ENCODE data around the gene RANBP17. TPM values are rescaled to one million over a fixed set of nuclear protein-coding genes. Genes with fewer than 3 reads are reported as not detected.
"Not testable (repeated sequence)": the region's sequence is repeated elsewhere in the genome, so short reads cannot be mapped to it uniquely, and the experiment has no call there.

Gene RANBP17
- total RNA-seq, 2 experiments from 2014 or later, result not detected

DNA sequence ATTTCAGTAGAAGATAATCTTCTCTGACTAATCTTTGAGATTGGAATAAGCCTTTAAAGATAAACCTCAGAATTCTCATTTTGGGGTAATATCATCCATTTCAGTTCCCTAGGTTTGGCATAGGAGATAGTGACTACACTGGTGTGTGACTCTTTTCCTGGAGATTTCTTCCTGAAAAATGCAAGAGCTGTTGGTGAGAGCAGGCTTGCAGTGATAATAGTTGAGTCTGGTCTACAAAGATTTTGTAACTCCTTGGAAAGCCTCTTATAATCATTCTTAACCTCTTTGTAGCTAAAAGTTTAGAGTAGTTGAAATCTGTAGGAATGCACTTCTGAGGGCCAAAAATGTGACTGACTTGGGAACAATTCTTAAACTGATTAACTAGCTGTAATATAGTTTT, 23.4 kb downstream of the RANBP17 start:
- H3K36me3 Mint-ChIP-seq, result no peaks in the 10 kb centered on the region
- no peak overlapping the region for H3K4me3 Mint-ChIP-seq
- H3K27ac Mint-ChIP-seq, result no peak overlapping the region
- H3K4me1 Mint-ChIP-seq, result no peaks in the 10 kb centered on the region
- no peaks in the 10 kb centered on the region for H3K27me3 Mint-ChIP-seq
- DNase-seq, result no peak
- CTCF ChIA-PET, result no interaction called here
- no peak for ATAC-seq
- H3K9me3 Mint-ChIP-seq (ENCODE audit: low read depth), result no peaks in the 10 kb centered on the region

GRCh38 chr5:170885809-170886208, 24.0 kb downstream of the RANBP17 start:
- H3K9me3 Mint-ChIP-seq (ENCODE audit: low read depth), result no peaks in the 10 kb centered on the region
- H3K36me3 Mint-ChIP-seq, result no peaks in the 10 kb centered on the region
- H3K27ac Mint-ChIP-seq, result no peak overlapping the region
- CTCF ChIA-PET, result no interaction called here
- no peaks in the 10 kb centered on the region for H3K4me1 Mint-ChIP-seq
- no peak overlapping the region for H3K4me3 Mint-ChIP-seq
- ATAC-seq (no peak), DNase-seq (no peak)
- H3K27me3 Mint-ChIP-seq, result no peaks in the 10 kb centered on the region

DNA sequence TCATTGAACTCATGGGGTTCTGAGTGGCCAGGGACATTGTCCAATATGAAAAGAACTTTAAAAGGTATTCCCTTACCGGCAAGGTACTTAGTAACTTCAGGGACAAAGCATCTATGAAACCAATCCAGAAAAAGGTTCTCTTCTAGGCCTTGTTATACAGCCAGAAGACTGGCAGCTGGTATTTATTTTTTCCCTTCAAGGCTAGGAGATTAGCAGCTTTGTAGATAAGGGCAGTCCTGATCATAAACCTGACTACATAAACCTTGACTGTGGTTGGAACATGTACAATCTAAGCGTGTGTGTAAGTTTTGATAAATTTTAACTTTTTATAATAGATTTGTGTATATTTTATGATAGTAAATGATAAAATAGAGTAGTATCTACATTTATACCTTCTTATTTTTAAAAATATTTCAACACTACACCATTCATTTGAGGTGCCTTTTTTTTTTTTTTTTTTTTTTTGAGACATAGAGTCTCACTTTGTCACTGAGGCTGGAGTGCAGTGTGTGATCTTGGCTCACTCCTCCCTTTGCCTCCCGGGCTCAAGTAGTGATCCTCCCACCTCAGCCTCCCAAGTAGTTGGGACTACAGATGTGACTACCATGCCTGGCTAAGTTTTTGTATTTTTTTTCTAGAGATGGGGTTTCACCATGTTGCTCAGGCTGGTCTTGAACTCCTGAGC, 24.5 kb downstream of the RANBP17 start:
- H3K27me3 Mint-ChIP-seq, result no peaks in the 10 kb centered on the region
- ATAC-seq (no peak), DNase-seq (no peak)
- H3K4me1 Mint-ChIP-seq, result no peaks in the 10 kb centered on the region
- CTCF ChIA-PET, result no interaction called here
- H3K27ac Mint-ChIP-seq, result no peak overlapping the region
- no peak overlapping the region for H3K4me3 Mint-ChIP-seq
- no peaks in the 10 kb centered on the region for H3K9me3 Mint-ChIP-seq (ENCODE audit: low read depth)
- H3K36me3 Mint-ChIP-seq, result no peaks in the 10 kb centered on the region

- H3K27ac Mint-ChIP-seq, result no peak overlapping the region
- H3K36me3 Mint-ChIP-seq, result no peaks in the 10 kb centered on the region
- no peak overlapping the region for H3K4me3 Mint-ChIP-seq
- H3K27me3 Mint-ChIP-seq, result no peaks in the 10 kb centered on the region
- DNase-seq, result no peak
- no peaks in the 10 kb centered on the region for H3K9me3 Mint-ChIP-seq (ENCODE audit: low read depth)
- CTCF ChIA-PET, result no interaction called here
- H3K4me1 Mint-ChIP-seq, result no peaks in the 10 kb centered on the region
- no peak for ATAC-seq
Measured at GRCh38 chr5:170892196-170892595, 30.4 kb downstream of the RANBP17 start.

DNA sequence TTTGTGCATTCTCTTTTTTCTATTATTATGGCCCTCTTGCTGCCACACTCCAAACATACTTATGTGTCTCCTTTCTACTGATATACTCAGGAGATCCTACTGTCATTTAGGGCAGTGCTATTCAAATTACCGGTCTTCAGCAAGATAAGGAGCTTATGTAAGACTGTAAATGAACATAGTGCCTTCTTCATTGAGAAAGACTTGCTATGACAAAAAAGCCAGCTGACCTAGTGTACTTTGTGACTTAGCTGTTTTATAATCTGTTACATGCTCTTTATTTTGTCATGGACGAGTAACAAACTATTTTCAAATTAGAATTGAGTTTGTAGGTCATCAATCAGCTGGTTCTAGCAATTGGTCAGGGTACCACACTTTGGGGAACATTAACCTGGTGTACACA, 32.8 kb downstream of the RANBP17 start:
- DNase-seq, result no peak
- CTCF ChIA-PET, result no interaction called here
- Mint-ChIP-seq H3K9me3 (ENCODE audit: low read depth) (no peaks in the 10 kb centered on the region), H3K4me3 (no peak overlapping the region), H3K27me3 (no peaks in the 10 kb centered on the region), H3K36me3 (no peaks in the 10 kb centered on the region), H3K4me1 (no peaks in the 10 kb centered on the region), H3K27ac (no peak overlapping the region)
- ATAC-seq, result no peak

DNA sequence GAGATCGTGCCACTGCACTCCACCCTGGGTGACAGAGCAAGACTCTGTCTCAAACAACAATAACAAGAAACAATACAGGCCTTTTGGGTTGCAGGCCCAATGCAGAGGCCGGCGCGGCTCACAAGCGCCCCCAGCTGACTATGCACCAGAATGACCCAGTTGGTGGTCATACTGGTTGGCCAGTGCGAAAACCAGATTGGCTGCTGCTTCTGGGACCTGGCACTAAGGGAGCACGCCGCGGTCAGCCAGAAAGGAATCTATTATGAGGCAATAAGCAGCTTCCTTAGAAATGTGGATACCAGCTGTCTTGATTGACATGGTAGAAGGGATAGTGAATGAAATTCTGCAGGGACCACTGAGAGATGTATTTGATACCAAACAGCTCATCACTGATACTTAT, 35.0 kb downstream of the RANBP17 start:
- no peaks in the 10 kb centered on the region for H3K9me3 Mint-ChIP-seq (ENCODE audit: low read depth)
- no peaks in the 10 kb centered on the region for H3K36me3 Mint-ChIP-seq
- no peaks in the 10 kb centered on the region for H3K4me1 Mint-ChIP-seq
- CTCF ChIA-PET, result no interaction called here
- H3K27ac Mint-ChIP-seq, result no peak overlapping the region
- ATAC-seq (no peak), DNase-seq (no peak)
- no peaks in the 10 kb centered on the region for H3K27me3 Mint-ChIP-seq
- no peak overlapping the region for H3K4me3 Mint-ChIP-seq

- Mint-ChIP-seq H3K27me3 (no peaks in the 10 kb centered on the region), H3K27ac (no peak overlapping the region), H3K9me3 (ENCODE audit: low read depth) (no peaks in the 10 kb centered on the region), H3K36me3 (no peaks in the 10 kb centered on the region), H3K4me1 (no peaks in the 10 kb centered on the region), H3K4me3 (no peak overlapping the region)
- no peak for ATAC-seq
- CTCF ChIA-PET, result no interaction called here
- no peak for DNase-seq
Measured at GRCh38 chr5:170903075-170903474, 41.3 kb downstream of the RANBP17 start.

DNA sequence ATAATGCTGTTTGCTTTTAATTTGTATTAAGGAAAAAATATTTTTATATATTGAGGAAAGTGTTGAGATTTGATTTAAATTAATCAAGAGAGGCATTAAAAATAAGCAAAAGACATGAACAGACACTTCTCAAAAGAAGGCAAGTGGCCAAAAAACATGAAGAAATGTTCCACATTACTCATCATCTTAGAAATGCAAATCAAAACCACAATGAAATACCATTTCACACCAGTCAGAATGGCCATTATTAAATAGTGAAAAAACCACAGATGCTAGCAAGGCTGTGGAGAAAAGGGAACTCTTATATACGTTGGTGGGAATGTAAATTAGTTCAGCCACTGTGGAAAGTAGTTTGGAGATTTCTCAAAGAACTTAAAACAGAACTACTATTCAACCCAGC, 45.9 kb downstream of the RANBP17 start:
- no peaks in the 10 kb centered on the region for H3K9me3 Mint-ChIP-seq (ENCODE audit: low read depth)
- H3K27me3 Mint-ChIP-seq, result no peaks in the 10 kb centered on the region
- DNase-seq (no peak), ATAC-seq (no peak)
- CTCF ChIA-PET, result no interaction called here
- no peak overlapping the region for H3K27ac Mint-ChIP-seq
- no peak overlapping the region for H3K4me3 Mint-ChIP-seq
- no peaks in the 10 kb centered on the region for H3K4me1 Mint-ChIP-seq
- H3K36me3 Mint-ChIP-seq, result no peaks in the 10 kb centered on the region

GRCh38 chr5:170913573-170913972, 51.8 kb downstream of the RANBP17 start:
- DNase-seq, result no peak
- no peaks in the 10 kb centered on the region for H3K36me3 Mint-ChIP-seq
- CTCF ChIA-PET, result no interaction called here
- no peak overlapping the region for H3K27ac Mint-ChIP-seq
- H3K27me3 Mint-ChIP-seq, result no peaks in the 10 kb centered on the region
- H3K9me3 Mint-ChIP-seq (ENCODE audit: low read depth), result no peaks in the 10 kb centered on the region
- no peak for ATAC-seq
- H3K4me3 Mint-ChIP-seq, result no peak overlapping the region
- no peaks in the 10 kb centered on the region for H3K4me1 Mint-ChIP-seq

DNA sequence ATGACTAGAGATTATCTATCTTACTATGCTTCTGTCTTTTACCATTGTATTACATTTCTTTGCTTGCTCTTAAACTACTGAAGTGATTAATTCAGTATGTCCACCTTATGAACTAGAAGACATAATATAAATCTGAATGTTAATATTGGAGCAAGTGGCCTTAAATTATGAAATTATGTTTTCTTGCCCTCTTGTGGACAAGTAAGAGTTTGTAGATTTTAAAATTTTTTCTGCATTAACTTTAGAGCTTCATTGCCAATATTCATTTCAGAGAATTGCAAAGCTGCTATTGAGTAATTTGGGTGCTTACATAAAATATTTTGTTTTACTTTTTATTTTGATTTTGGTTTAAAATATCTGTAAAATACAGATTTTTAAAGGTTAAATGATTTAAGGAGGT, 55.3 kb downstream of the RANBP17 start:
- Mint-ChIP-seq H3K36me3 (no peaks in the 10 kb centered on the region), H3K9me3 (ENCODE audit: low read depth) (no peaks in the 10 kb centered on the region), H3K4me1 (no peaks in the 10 kb centered on the region), H3K27ac (no peak overlapping the region), H3K27me3 (no peaks in the 10 kb centered on the region), H3K4me3 (no peak overlapping the region)
- CTCF ChIA-PET, result no interaction called here
- DNase-seq (no peak), ATAC-seq (no peak)

DNA sequence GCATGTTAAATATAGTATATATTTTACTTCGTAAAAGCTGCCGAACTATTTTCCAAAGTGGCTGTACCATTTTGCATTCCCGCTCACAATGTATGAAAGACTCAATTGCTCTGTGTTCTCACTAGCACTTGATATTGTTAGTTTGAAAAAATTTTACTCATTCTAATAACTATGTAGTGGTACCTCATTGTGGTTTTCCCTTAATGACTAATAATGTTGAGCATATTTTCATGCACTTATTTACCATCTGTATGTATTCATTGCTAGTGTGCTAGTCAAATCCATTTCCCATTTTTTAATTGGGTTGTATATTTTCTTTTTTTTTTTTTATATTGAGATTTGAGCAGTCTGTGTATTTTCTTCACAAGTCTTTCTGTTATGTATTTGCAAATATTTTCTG, 58.4 kb downstream of the RANBP17 start:
- ATAC-seq (no peak), DNase-seq (no peak)
- Mint-ChIP-seq H3K9me3 (ENCODE audit: low read depth) (no peaks in the 10 kb centered on the region), H3K27ac (no peak overlapping the region), H3K27me3 (no peaks in the 10 kb centered on the region), H3K4me1 (no peaks in the 10 kb centered on the region), H3K36me3 (no peaks in the 10 kb centered on the region), H3K4me3 (no peak overlapping the region)
- CTCF ChIA-PET, result no interaction called here

GRCh38 chr5:170922331-170922730, 60.5 kb downstream of the RANBP17 start:
- H3K4me1 Mint-ChIP-seq; DNase-seq; H3K27me3 Mint-ChIP-seq; H3K36me3 Mint-ChIP-seq; CTCF ChIA-PET; ATAC-seq; H3K9me3 Mint-ChIP-seq (ENCODE audit: low read depth); H3K27ac Mint-ChIP-seq; H3K4me3 Mint-ChIP-seq: not testable (repeated sequence)

- Mint-ChIP-seq H3K36me3 (no peaks in the 10 kb centered on the region), H3K4me3 (no peak overlapping the region), H3K27ac (no peak overlapping the region), H3K4me1 (no peaks in the 10 kb centered on the region), H3K27me3 (no peaks in the 10 kb centered on the region), H3K9me3 (ENCODE audit: low read depth) (no peaks in the 10 kb centered on the region)
- ATAC-seq, result no peak
- CTCF ChIA-PET, result no interaction called here
- DNase-seq, result no peak
Measured at GRCh38 chr5:170923910-170924620, 62.2 kb downstream of the RANBP17 start.

DNA sequence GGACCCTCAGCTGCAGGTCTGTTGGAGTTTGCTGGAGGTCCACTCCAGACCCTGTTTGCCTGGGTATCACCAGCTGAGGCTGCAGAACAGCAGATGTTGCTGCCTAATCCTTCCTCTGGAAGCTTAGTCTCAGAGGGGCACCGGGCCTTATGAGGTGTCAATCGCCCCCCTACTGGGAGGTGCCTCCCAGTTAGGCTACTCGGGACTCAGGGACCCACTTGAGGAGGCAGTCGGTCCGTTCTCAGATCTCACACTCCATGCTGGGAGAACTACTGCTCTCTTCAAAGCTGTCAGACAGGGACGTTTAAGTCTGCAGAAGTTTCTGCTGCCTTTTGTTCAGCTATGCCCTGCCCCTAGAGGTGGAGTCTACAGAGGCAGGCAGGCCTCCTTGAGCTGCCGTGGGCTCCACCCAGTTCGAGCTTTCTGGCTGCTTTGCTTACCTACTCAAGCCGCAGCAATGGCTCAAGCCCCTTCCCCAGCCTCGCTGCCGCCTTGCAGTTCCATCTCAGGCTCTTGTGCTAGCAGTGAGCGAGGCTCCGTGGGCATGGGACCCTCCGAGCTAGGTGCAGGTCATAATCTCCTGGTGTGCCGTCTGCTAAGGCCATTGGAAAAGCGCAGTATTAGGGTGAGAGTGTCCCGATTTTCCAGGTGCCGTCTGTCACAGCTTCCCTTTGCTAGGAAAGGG, 73.9 kb downstream of the RANBP17 start:
- H3K27me3 Mint-ChIP-seq; ATAC-seq; H3K4me1 Mint-ChIP-seq; CTCF ChIA-PET; DNase-seq; H3K27ac Mint-ChIP-seq; H3K36me3 Mint-ChIP-seq; H3K9me3 Mint-ChIP-seq (ENCODE audit: low read depth); H3K4me3 Mint-ChIP-seq: not testable (repeated sequence)
